HG03521 (cell line): Measurements from ENCODE around the gene MPHOSPH9.
"Not testable (repeated sequence)": the region's sequence is repeated elsewhere in the genome, so short reads cannot be mapped to it uniquely, and the experiment has no call there.

ENCODE experiments used
- ATAC-seq: cut with Tn5 transposase; IDR thresholded peaks from one replicate; pipeline ENCODE4 v1.9.1; 2021; ENCODE audit warnings: mild to moderate bottlenecking, moderate library complexity; ENCODE audit not compliant: unreplicated experiment

MPHOSPH9 gene

GRCh38 chr12:123258593-123258992 is 25.7 kb upstream of the MPHOSPH9 start:
- no peak for ATAC-seq

GRCh38 chr12:123254853-123255446 is 22.0 kb upstream of the MPHOSPH9 start:
- ATAC-seq, result no peak

GRCh38 chr12:123253641-123254459 is 20.9 kb upstream of the MPHOSPH9 start:
- no peak for ATAC-seq

GRCh38 chr12:123252365-123252764 is 19.4 kb upstream of the MPHOSPH9 start:
- ATAC-seq, result not testable (repeated sequence)

- ATAC-seq, result no peak
Observed at GRCh38 chr12:123251403-123252076, 18.6 kb upstream of the MPHOSPH9 start.

- ATAC-seq, result no peak
Observed at GRCh38 chr12:123250471-123251383, 17.8 kb upstream of the MPHOSPH9 start.

GRCh38 chr12:123248996-123249741 is 16.2 kb upstream of the MPHOSPH9 start:
- ATAC-seq, result not testable (repeated sequence)

GRCh38 chr12:123248129-123248528 is 15.2 kb upstream of the MPHOSPH9 start:
- ATAC-seq, result not testable (repeated sequence)

- ATAC-seq, result no peak
Observed at GRCh38 chr12:123245678-123246077, 12.7 kb upstream of the MPHOSPH9 start.

GRCh38 chr12:123243671-123244262 is 10.8 kb upstream of the MPHOSPH9 start:
- no peak for ATAC-seq

- no peak for ATAC-seq
Observed at GRCh38 chr12:123242116-123242904, 9.4 kb upstream of the MPHOSPH9 start.

- ATAC-seq, result no peak
Observed at GRCh38 chr12:123238961-123239360, 6.0 kb upstream of the MPHOSPH9 start.

- no peak for ATAC-seq
Observed at GRCh38 chr12:123238330-123238682, 5.4 kb upstream of the MPHOSPH9 start.

- no peak for ATAC-seq
Observed at GRCh38 chr12:123237646-123238329, 4.8 kb upstream of the MPHOSPH9 start.

- ATAC-seq, result peak; percentile 18
Observed at GRCh38 chr12:123233505-123234308, 766 bp upstream of the MPHOSPH9 start.

GRCh38 chr12:123232472-123232806 is 502 bp downstream of the MPHOSPH9 start:
- ATAC-seq, result no peak

GRCh38 chr12:123231931-123232330 is 1.0 kb downstream of the MPHOSPH9 start:
- no peak for ATAC-seq

- no peak for ATAC-seq
Observed at GRCh38 chr12:123229051-123229450, 3.9 kb downstream of the MPHOSPH9 start.
